Measurements from ENCODE around the gene MVK. TPM values are rescaled to one million over a fixed set of nuclear protein-coding genes. Genes with fewer than 3 reads are reported as not detected.

Gene MVK
- total and polyA plus RNA-seq, 4 donors = 22.4 to 62.7 (median 37.2) TPM

DNA sequence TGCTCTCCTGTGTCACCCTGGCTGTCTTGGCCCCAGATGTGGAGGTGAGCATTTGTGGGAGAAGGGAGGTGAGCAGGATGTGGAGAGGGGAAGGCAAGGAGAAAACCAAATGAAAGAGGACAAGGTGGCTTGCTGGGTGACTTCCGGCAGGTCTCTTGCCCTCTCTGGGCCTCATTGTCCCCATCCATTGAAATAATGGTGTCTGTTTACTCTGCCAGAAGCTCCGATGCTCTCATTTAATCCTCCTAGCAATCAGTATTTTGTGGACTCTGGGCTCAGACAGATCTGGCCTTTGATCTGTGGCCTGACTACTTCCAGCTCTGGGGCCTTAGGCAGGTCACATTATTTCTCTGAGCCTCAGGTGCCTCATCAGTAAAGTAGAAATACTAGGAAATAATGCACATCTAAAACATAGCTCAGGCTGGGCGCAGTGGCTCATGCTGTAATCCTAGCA is 30.6 kb downstream of the MVK start:
- 88 to 92% methylated on average over 3 of the region's 3 CpGs for WGBS, 2 donors
- H3K27me3 ChIP-seq (ENCODE audit: control insufficient read depth in 3 of 3, insufficient read depth in 3 of 3, low read length in 2 of 3) = no peaks in the 10 kb centered on the region

DNA sequence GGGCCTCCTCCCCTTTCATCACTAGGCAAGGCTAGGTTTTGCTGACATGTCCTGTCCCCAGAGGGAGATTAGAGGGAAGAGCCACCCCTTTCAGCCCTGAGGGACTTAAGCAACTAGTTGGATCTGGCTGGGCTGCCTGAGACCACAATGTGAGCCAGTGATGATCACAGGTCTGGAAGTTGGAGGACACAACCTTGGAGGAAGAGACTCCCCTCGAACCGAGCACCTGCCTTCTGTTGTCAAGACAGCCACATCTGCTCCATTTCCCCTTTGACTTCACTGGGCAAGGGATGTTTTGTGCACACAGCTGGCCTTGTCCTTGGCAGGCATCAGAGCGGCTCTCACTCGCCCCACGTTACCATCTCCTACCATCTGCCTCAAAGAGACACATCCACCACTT is 31.4 kb downstream of the MVK start:
- TF ChIP-seq CTCF (IDR thresholded peaks at IDR 0.05; ENCODE audit: control extremely low read depth, extremely low read depth) = no peak
- Histone ChIP-seq H3K9ac (ENCODE audit: insufficient read depth in 1 of 2, low read length in 2 of 2) (no peak overlapping the region), H3K27me3 (ENCODE audit: control insufficient read depth in 3 of 3, insufficient read depth in 3 of 3, low read length in 2 of 3) (no peaks in the 10 kb centered on the region), H3K4me1 (ENCODE audit: control insufficient read depth in 5 of 5, insufficient read depth in 5 of 5, low read length in 5 of 5) (peaks cover 0 to 16% (median 0%) of the 10 kb centered on the region in 5 donors), H3K9me3 (ENCODE audit: control insufficient read depth in 4 of 4, insufficient read depth in 3 of 4, low read length in 3 of 4) (peaks cover 0 to 6% (median 0%) of the 10 kb centered on the region in 4 donors), H3K27ac (ENCODE audit: low read depth in 1 of 2, low read length in 1 of 2) (no peak overlapping the region), H3K36me3 (ENCODE audit: control insufficient read depth in 4 of 4, insufficient read depth in 4 of 4, low read length in 4 of 4) (no peaks in the 10 kb centered on the region), H3K4me3 (no peak overlapping the region)
- DNase-seq (no peak), ATAC-seq (ENCODE audit: insufficient read depth, low FRiP score) (no peak)
- 68 to 84% methylated on average over 5 of the region's 5 CpGs for WGBS, 2 donors

More for the DNA sequence above, 30.6 kb downstream of the MVK start:
- DNase-seq (no peak), ATAC-seq (ENCODE audit: insufficient read depth, low FRiP score) (no peak)
- H3K4me1 ChIP-seq (ENCODE audit: control insufficient read depth in 5 of 5, insufficient read depth in 5 of 5, low read length in 5 of 5) = peaks cover 0 to 16% (median 0%) of the 10 kb centered on the region in 5 donors
- H3K9me3 ChIP-seq (ENCODE audit: control insufficient read depth in 4 of 4, insufficient read depth in 3 of 4, low read length in 3 of 4) = peaks cover 0 to 2% (median 0%) of the 10 kb centered on the region in 4 donors
- no peak for TF ChIP-seq CTCF (IDR thresholded peaks at IDR 0.05; ENCODE audit: control extremely low read depth, extremely low read depth)
- H3K9ac ChIP-seq (ENCODE audit: insufficient read depth in 1 of 2, low read length in 2 of 2) = no peak overlapping the region
- no peaks in the 10 kb centered on the region for H3K36me3 ChIP-seq (ENCODE audit: control insufficient read depth in 4 of 4, insufficient read depth in 4 of 4, low read length in 4 of 4)
- H3K27ac ChIP-seq (ENCODE audit: low read depth in 1 of 2, low read length in 1 of 2) = no peak overlapping the region
- H3K4me3 ChIP-seq = no peak overlapping the region

- TF ChIP-seq CTCF (IDR thresholded peaks at IDR 0.05; ENCODE audit: control extremely low read depth, extremely low read depth) = no peak
These were observed 32.1 kb downstream of the MVK start for GRCh38 chr12:109605599-109606228.

More at GRCh38 chr12:109605599-109606228, 32.1 kb downstream of the MVK start:
- H3K27ac ChIP-seq (ENCODE audit: low read depth in 1 of 2, low read length in 1 of 2) = no peak overlapping the region
- peaks cover 0 to 6% (median 0%) of the 10 kb centered on the region in 4 donors for H3K9me3 ChIP-seq (ENCODE audit: control insufficient read depth in 4 of 4, insufficient read depth in 3 of 4, low read length in 3 of 4)
- no peak for ATAC-seq (ENCODE audit: insufficient read depth, low FRiP score)
- no peak overlapping the region for H3K9ac ChIP-seq (ENCODE audit: insufficient read depth in 1 of 2, low read length in 2 of 2)
- no peaks in the 10 kb centered on the region for H3K27me3 ChIP-seq (ENCODE audit: control insufficient read depth in 3 of 3, insufficient read depth in 3 of 3, low read length in 2 of 3)
- peaks cover 0 to 16% (median 0%) of the 10 kb centered on the region in 5 donors for H3K4me1 ChIP-seq (ENCODE audit: control insufficient read depth in 5 of 5, insufficient read depth in 5 of 5, low read length in 5 of 5)
- H3K4me3 ChIP-seq = no peak overlapping the region
- no peaks in the 10 kb centered on the region for H3K36me3 ChIP-seq (ENCODE audit: control insufficient read depth in 4 of 4, insufficient read depth in 4 of 4, low read length in 4 of 4)
- DNase-seq = no peak
- WGBS, 2 donors = 84 to 89% methylated on average over 13 of the region's 13 CpGs
